PFSK-1 (cell line): ENCODE data around the gene TRAIP.

Source experiments
- FOXP2 ChIP-seq: optimal IDR thresholded peaks from 2 replicates; pipeline ENCODE3; 2011; ENCODE audit warnings: borderline replicate concordance, control low read depth, inconsistent platforms; ENCODE audit not compliant: insufficient read depth; ENCODE audit errors: extremely low read length, extremely low read depth
- POLR2AphosphoS5 ChIP-seq: IDR thresholded peaks from 2 replicates; pipeline ENCODE4 v1.6.1; 2012; ENCODE audit warnings: low read depth, mild to moderate bottlenecking, control low read depth, low read length, moderate library complexity
- SIN3A ChIP-seq: IDR thresholded peaks from 2 replicates; pipeline ENCODE4 v1.6.1; 2012; ENCODE audit warnings: mild to moderate bottlenecking, low read length, moderate library complexity, borderline replicate concordance; ENCODE audit not compliant: insufficient read depth
- TAF1 ChIP-seq: IDR thresholded peaks from 2 replicates; pipeline ENCODE4 v1.6.1; 2012; ENCODE audit warnings: low read length, control low read depth, borderline replicate concordance; ENCODE audit not compliant: insufficient read depth
- TF ChIP-seq, protein P1 (sequence below), 2 experiments: IDR thresholded peaks; 2 replicates each; pipeline versions ENCODE4 v1.6.1 to v1.8.0; 2011 to 2012; ENCODE audit warnings: low read depth in 2 of 2, low read length in 2 of 2, control low read depth in 1 of 2, inconsistent platforms in 1 of 2, mild to moderate bottlenecking in 1 of 2, moderate library complexity in 1 of 2; ENCODE audit not compliant: insufficient read depth in 1 of 2

DNA sequence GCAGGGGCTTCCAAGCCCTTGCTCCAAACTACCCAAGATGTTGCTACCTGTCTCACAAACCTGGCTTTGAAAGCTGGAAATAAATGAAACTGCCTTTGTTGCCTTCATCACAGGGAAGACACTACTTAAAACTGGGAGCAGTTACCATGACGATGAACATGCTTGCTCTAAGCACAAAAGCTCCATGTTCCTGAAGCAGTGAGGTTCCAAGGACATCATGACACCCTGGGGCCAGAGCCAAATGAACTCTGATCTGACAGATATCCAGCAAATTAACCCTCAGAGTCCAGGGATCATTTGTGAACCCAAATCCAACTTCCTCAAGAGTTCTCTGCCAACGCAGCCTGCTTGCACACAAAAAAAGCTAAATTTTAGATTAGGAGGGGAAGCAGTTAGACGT lies 10.7 kb downstream of the TRAIP start:
- TF ChIP-seq, protein P1, sequence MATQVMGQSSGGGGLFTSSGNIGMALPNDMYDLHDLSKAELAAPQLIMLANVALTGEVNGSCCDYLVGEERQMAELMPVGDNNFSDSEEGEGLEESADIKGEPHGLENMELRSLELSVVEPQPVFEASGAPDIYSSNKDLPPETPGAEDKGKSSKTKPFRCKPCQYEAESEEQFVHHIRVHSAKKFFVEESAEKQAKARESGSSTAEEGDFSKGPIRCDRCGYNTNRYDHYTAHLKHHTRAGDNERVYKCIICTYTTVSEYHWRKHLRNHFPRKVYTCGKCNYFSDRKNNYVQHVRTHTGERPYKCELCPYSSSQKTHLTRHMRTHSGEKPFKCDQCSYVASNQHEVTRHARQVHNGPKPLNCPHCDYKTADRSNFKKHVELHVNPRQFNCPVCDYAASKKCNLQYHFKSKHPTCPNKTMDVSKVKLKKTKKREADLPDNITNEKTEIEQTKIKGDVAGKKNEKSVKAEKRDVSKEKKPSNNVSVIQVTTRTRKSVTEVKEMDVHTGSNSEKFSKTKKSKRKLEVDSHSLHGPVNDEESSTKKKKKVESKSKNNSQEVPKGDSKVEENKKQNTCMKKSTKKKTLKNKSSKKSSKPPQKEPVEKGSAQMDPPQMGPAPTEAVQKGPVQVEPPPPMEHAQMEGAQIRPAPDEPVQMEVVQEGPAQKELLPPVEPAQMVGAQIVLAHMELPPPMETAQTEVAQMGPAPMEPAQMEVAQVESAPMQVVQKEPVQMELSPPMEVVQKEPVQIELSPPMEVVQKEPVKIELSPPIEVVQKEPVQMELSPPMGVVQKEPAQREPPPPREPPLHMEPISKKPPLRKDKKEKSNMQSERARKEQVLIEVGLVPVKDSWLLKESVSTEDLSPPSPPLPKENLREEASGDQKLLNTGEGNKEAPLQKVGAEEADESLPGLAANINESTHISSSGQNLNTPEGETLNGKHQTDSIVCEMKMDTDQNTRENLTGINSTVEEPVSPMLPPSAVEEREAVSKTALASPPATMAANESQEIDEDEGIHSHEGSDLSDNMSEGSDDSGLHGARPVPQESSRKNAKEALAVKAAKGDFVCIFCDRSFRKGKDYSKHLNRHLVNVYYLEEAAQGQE (IDR thresholded peaks at IDR 0.05; ENCODE audit: insufficient read depth in 1 of 2, low read depth in 2 of 2, low read length in 2 of 2): no peak
- TF ChIP-seq POLR2AphosphoS5: no peak
- no peak for TF ChIP-seq SIN3A
- no peak for TF ChIP-seq TAF1
- TF ChIP-seq FOXP2: no peak
